Mucosa of descending colon (tissue), 3 donors: ENCODE measurements around the gene OASL. TPM values are rescaled to one million over a fixed set of nuclear protein-coding genes. Genes with fewer than 3 reads are reported as not detected.

Experiments
- ATAC-seq: fragments of 200-7000 bp; cut with Tn5 transposase; one replicate; pipeline ENCODE4 v1.9.1; 2020; ENCODE audit warnings: mild to moderate bottlenecking, moderate library complexity
- DNase-seq, 3 donors: peaks; one replicate each; pipeline ENCODE4 v3.0.0-alpha.2; 2020
- H3K36me3 ChIP-seq: fragments of 200-600 bp; one replicate; pipeline ENCODE4 v1.8.0; 2021; ENCODE audit warnings: low read depth, mild to moderate bottlenecking
- H3K4me1 ChIP-seq: fragments of 200-600 bp; one replicate; pipeline ENCODE4 v1.8.0; 2021; ENCODE audit warnings: low read depth, mild to moderate bottlenecking
- H3K4me3 ChIP-seq: fragments of 200-600 bp; one replicate; pipeline ENCODE4 v1.8.0; 2021; ENCODE audit warnings: mild to moderate bottlenecking
- H3K9me3 ChIP-seq: fragments of 200-600 bp; one replicate; pipeline ENCODE4 v1.8.0; 2021; ENCODE audit warnings: mild to moderate bottlenecking
- intact Hi-C, 2 donors: fragments of 100-400 bp; cut with DNase I in 1 of 2; cut with micrococcal nuclease in 1 of 2; formaldehyde crosslinking; loops; one replicate each; pipeline versions ENCODE4 v1.11.0 to v1.11.1; 2022; cut with DNase I, micrococcal nuclease
- total RNA-seq, 3 donors: library from RNA; stranded (reverse); fragmentation: NEBNext Ultra II Directional in 2 of 3; extraction: Animal tissue kit (Norgen Biotek cat#: 25700) in 2 of 3; gene quantifications; one replicate each; pipeline versions ENCODE4 v1.2.1 to v1.2.4, GENCODE V29; 2021 to 2023
- TF ChIP-seq, protein P1 (sequence below): fragments of 200-600 bp; IDR thresholded peaks from one replicate; pipeline ENCODE4 v1.8.0; 2022; ENCODE audit warnings: antibody characterized with exemption, mild to moderate bottlenecking
- donor health status: DM: no; HTN: no; CAD: no; lungs with moderate emphysema.
- donor health status: DM: no; HTN: no; CAD: no.
- donor health status: DM: no; HTN: yes; CAD: no.

Gene OASL
- total RNA-seq, 3 donors from 2014 or later: 3.7 to 32.4 (median 10.2) TPM

DNA sequence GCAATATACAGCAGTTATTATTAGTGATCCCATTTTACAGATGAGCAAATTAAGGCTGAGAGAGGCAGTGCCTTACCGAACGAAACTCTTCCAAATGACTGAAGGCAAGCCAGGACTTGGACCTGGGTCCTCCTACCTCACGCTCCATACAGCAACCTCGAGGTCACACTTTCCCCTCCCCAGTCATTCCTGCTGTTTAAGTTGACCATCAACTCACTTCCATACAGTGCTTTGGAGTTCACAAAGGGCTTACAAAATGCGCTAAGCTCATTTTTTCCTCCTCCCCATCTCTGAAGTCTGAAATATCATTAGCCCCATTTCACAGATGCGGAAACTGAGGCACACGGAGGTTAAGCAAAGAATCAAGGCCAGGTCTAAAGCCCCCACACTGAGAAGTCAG, 56.4 kb downstream of the OASL start:
- TF ChIP-seq, protein P1, sequence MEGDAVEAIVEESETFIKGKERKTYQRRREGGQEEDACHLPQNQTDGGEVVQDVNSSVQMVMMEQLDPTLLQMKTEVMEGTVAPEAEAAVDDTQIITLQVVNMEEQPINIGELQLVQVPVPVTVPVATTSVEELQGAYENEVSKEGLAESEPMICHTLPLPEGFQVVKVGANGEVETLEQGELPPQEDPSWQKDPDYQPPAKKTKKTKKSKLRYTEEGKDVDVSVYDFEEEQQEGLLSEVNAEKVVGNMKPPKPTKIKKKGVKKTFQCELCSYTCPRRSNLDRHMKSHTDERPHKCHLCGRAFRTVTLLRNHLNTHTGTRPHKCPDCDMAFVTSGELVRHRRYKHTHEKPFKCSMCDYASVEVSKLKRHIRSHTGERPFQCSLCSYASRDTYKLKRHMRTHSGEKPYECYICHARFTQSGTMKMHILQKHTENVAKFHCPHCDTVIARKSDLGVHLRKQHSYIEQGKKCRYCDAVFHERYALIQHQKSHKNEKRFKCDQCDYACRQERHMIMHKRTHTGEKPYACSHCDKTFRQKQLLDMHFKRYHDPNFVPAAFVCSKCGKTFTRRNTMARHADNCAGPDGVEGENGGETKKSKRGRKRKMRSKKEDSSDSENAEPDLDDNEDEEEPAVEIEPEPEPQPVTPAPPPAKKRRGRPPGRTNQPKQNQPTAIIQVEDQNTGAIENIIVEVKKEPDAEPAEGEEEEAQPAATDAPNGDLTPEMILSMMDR: no peak
- Histone ChIP-seq H3K4me1 (peaks cover 5% of the 10 kb centered on the region), H3K36me3 (no peaks in the 10 kb centered on the region), H3K4me3 (no peak overlapping the region), H3K9me3 (no peaks in the 10 kb centered on the region)
- intact Hi-C loops: no loop called here
- ATAC-seq: no peak
- DNase-seq: peak in 1 of 3 donors; percentile 17

DNA sequence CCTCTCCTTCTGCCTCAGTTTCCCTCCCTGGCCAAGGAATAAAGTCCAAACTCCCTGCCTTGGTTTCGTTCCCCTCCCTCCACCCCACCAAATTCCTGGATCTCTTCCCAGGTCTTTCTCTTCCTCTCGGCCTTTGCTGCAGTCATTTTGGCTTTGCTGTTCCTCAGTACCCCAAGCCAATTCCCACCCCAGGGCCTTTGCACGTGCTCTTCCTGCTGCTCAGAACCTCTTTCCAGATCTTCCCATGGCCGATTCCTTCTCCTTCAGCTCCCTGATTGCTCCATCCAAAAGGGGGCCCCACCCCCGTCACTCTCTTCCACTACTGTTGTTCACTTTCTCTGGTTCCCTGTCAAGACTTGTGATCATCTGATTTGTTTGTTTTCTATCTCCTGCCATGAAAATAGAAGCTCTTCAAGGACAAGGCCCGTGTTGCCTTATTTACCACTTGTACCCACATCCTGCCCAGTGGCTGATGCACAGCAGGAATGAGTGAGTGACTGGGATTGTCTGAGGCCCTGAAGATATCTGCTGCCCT, 57.6 kb downstream of the OASL start:
- intact Hi-C loops: no loop called here
- Histone ChIP-seq H3K4me3 (no peak overlapping the region), H3K4me1 (peaks cover 5% of the 10 kb centered on the region), H3K36me3 (no peaks in the 10 kb centered on the region), H3K9me3 (no peaks in the 10 kb centered on the region)
- DNase-seq: peak; percentile 49 to 66 (median 60)
- TF ChIP-seq, protein P1: no peak
- ATAC-seq: no peak

DNA sequence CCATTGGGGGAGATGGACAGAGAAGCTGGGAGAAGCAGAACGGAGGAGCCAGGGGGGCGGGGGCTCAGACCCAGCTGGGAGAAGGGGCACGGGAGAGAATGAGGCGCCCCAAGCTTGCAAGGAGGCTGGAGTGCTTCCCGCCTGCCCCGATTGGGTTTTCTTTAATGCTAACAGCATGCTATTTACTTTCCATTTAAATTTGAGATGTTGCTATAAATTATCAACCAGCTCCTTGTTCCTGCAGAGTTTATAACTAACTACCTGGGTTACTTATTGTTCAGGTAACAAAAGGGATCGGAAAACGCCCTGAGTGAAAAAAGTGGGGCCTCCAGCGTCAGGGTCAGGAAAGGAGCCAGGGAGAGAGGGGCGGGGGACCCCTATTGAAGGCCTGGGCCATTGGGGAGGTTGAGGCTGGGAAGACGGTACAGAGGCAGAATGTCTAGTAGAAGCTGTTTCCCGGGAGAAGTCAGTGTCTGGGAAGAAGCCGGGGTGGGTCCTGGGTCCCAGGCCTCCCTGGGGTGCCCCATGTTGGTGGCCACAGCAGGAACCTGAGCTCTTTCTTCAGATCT, 58.2 kb downstream of the OASL start:
- peak; percentile 70 to 77 (median 74) for DNase-seq
- TF ChIP-seq, protein P1: no peak
- H3K9me3 ChIP-seq: no peaks in the 10 kb centered on the region
- peaks cover 5% of the 10 kb centered on the region for H3K4me1 ChIP-seq
- no peaks in the 10 kb centered on the region for H3K36me3 ChIP-seq
- ATAC-seq: peak; percentile 62
- intact Hi-C loops: no loop called here
- H3K4me3 ChIP-seq: peak overlapping the region; percentile 45

DNA sequence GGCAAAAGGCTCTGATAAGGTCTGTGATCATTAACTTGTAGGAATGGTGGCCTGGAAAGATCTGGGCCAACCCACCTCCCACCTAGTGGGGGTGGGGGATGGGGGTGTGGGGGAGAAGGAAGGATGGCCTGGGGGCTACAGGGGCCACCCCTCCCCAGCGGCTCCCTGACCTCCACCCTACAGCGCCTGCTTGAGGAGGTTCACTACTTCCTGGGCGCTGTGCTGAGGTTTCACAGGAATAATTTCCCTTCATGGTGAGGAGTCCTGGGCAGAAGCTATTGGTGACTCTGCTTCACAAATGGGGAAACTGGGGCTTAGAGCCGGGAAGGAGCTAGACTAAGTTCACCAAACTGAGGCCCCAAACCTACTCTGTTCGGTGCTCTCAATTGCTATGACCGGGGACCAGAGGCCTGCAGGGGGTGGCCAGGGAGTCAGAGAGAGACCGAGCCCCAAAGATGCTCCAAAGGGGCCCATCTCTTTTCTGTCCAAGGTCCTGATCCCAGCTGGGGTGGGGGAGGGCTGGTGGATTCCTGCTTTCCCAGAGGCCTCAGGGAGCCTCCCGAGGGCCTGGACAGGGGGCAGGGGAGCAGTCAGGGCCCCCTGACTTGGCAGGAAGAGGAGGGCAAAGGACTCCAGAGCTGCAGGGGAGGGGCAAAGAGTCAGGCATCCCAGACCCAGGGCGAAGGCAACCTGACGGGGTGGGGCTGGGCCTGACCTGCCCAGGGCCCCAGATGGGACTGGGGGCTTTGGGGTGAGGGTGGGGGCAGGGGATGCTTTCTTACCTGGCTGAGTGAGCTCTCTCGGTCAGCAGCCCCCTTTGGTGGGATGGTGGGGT, 59.0 kb downstream of the OASL start:
- TF ChIP-seq, protein P1: no peak
- DNase-seq: peak; percentile 68 to 81 (median 72)
- peak; percentile 58 for ATAC-seq
- peaks cover 3% of the 10 kb centered on the region for H3K4me1 ChIP-seq
- H3K9me3 ChIP-seq: no peaks in the 10 kb centered on the region
- no peaks in the 10 kb centered on the region for H3K36me3 ChIP-seq
- peak overlapping the region; percentile 45 for H3K4me3 ChIP-seq
- intact Hi-C loops: no loop called here

DNA sequence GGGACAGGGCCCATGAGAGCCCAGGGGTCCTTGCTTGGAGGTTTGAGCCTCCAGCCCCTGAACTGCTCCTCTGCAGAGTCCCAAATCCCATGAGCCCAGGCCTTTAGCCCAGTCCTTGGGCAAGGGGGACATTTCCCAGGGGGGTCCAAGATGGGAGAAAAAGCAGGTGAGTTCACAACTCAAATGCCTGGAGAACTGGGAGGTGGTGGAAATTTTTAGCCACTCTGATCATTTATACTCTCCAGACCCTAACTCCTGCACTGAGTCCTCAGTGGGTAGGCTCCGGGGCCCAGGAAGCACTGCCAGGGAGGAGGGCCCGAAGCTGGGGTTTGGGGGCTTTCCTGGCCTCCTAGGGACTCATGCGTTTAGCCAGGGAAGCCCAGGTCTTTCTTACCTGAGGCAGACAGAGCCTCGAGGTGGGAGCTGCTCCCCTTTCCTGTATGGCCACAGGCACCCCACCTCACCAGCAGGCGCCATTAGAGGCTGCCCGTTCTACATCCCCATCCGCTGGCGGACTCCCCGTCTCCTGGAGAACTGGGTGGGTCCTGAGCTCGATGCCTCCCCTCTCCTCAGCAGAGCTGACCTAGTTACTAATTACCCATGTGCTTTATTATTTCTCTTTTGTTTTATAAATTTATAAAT, 59.7 kb downstream of the OASL start:
- no peaks in the 10 kb centered on the region for H3K9me3 ChIP-seq
- intact Hi-C loops: no loop called here
- H3K4me1 ChIP-seq: no peaks in the 10 kb centered on the region
- DNase-seq (peak in 2 of 3 donors; percentile 55 to 57), ATAC-seq (peak; percentile 9)
- no peaks in the 10 kb centered on the region for H3K36me3 ChIP-seq
- peak overlapping the region; percentile 45 for H3K4me3 ChIP-seq
- TF ChIP-seq, protein P1: no peak
